ENCODE measurements around the gene ZFP37.

The ZFP37 gene

DNA sequence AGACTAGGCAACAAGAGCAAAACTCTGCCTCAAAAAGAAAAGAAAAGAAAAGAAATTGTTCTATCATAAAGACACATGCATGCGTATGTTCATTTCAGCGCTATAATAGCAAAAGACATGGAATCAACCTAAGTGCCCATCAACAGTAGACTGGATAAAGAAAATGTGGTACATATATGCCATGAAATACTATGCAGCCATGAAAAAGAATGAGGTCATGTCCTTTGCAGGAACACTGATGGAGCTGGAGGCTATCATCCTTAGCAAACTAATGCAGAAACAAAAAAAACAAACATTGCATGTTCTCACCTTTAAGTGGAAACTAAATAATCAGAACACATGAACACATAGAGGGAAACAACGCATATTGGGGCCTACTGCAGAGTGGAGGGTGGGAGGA, 38.3 kb downstream of the ZFP37 start:
- Mint-ChIP-seq H3K9me3 (peaks cover 69% of the 10 kb centered on the region), H3K36me3 (ENCODE audit: low read depth) (peaks cover 4% of the 10 kb centered on the region), H3K27me3 (peaks cover 12% of the 10 kb centered on the region), H3K4me3 (no peak overlapping the region), H3K4me1 (no peaks in the 10 kb centered on the region), H3K27ac (no peak overlapping the region)
- no peak for DNase-seq
- no peak for ATAC-seq

DNA sequence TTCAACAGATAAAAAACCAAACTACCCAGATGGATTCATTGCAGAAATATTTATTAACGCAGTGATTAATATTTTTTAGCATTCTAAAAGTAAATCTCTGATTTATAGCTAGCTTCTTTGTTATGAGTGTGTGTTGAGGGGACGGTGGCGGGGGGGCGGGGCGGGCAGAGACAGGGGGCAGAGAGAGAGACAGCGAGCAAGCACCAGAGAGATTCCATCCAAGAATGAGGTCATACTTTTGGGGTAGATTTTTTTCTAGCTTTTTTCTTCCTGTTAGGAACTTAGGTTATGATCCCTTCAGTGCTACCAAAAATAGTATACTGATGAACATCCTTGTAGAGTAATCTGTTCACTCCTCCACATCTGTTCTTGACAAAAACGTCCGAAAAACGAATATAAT, 44.0 kb downstream of the ZFP37 start:
- no peaks in the 10 kb centered on the region for H3K4me1 Mint-ChIP-seq
- H3K27ac Mint-ChIP-seq: no peak overlapping the region
- DNase-seq (no peak), ATAC-seq (no peak)
- H3K9me3 Mint-ChIP-seq: peaks cover 73% of the 10 kb centered on the region
- peak overlapping the region; percentile 64 for H3K4me3 Mint-ChIP-seq
- H3K27me3 Mint-ChIP-seq: peaks cover 32% of the 10 kb centered on the region
- peaks cover 12% of the 10 kb centered on the region for H3K36me3 Mint-ChIP-seq (ENCODE audit: low read depth)

DNA sequence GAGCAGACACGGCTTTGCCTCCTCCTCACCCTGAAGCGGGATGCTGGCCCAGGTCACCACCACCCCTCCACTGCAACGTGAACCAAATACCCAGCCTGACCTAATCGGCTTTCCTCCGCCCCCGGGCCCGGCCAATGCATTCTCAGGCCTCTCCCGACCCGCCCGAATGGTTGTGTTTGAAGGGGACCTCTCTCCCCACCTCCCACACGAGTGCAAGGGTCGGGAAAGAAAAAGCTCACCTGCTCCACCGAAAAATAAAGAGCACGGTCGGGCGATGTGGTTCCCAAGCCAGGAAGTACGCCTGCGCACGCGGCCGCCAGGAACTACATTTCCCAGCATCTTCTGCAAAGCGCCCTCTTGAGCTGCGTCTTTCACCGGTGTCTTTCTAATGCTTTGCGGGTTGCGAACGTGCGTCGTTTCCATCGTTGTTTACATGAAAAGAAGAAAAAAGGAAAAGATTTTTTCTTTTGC, 44.6 kb downstream of the ZFP37 start, which contains the start of gene ZNF883:
Gene ZNF883 (minus strand): TSS at position 282 of the 471 bp plus-strand sequence.
- ATAC-seq (no peak), DNase-seq (peak; percentile 24)
- Mint-ChIP-seq H3K4me1 (no peaks in the 10 kb centered on the region), H3K4me3 (peak within 1 kb of the TSS; percentile 64), H3K27ac (no peak within 1 kb of the TSS), H3K9me3 (peaks cover 74% of the 10 kb centered on the region), H3K27me3 (peaks cover 32% of the 10 kb centered on the region), H3K36me3 (ENCODE audit: low read depth) (peaks cover 12% of the 10 kb centered on the region)

DNA sequence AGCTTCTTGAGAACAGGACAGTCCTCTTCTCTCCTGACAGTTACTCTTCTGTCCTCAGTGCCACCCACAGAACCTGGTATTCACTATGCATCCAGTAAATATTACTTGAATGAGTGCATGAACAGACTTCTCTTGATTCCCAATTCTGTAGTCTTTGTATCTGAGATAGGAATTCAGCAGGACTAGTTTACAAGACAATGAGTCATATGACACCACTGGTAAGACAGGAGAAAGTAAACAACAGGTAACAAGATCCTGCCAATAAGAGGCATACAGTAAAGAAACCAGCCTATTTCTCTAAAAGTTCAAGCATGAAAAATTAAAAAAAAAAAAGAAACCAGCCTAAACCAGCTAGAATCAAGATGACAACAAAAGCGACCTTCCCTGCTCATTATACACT, 50.7 kb downstream of the ZFP37 start:
- DNase-seq: no peak
- H3K4me1 Mint-ChIP-seq: no peaks in the 10 kb centered on the region
- H3K9me3 Mint-ChIP-seq: peaks cover 80% of the 10 kb centered on the region
- no peak for ATAC-seq
- H3K27me3 Mint-ChIP-seq: peaks cover 5% of the 10 kb centered on the region
- H3K36me3 Mint-ChIP-seq (ENCODE audit: low read depth): peaks cover 34% of the 10 kb centered on the region
- no peak overlapping the region for H3K4me3 Mint-ChIP-seq
- no peak overlapping the region for H3K27ac Mint-ChIP-seq

DNA sequence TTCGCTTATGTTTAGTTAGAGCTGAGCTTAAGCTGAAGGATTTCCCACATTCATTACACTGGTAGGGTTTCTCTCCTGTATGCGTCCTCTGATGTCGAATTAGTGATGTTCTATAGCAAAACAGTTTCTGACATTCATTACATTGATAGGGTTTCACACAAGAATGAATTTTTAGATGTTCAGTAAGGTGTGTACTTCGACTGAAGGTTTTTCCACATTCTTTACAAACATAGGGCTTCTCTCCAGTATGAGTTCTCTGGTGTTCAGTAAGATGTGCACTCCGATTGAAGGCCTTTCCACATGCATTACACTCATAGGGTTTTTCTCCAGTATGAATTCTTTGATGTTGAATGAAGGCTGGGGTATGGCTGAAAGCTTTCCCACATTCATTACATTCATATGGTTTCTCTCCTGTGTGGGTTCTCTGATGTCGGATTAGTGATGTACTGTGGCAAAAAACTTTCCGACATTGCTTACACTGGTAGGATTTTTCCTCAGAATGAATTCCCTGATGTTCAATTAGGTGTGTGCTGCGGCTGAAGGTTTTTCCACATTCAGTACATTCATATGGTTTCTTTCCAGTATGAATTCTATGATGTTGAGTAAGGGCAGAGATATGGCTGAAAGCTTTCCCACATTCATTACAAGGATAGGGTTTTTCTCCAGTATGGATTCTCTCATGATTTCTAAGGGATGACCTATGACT, 59.1 kb downstream of the ZFP37 start:
- Mint-ChIP-seq H3K27me3 (peaks cover 2% of the 10 kb centered on the region), H3K4me1 (no peaks in the 10 kb centered on the region), H3K27ac (no peak overlapping the region), H3K36me3 (ENCODE audit: low read depth) (peaks cover 43% of the 10 kb centered on the region), H3K4me3 (no peak overlapping the region), H3K9me3 (peaks cover 72% of the 10 kb centered on the region)
- DNase-seq (no peak), ATAC-seq (no peak)
